Measurements from ENCODE around the gene TECPR1.

The TECPR1 gene

GRCh38 chr7:98191668-98192431, 60.2 kb downstream of the TECPR1 start:
- POLR2A ChIA-PET (ENCODE audit: low non-redundant PET), result no interaction called here
- TF ChIP-seq CTCF (conservative IDR thresholded peaks at IDR 0.05; ENCODE audit: low read depth), result no peak
- H3K27ac ChIP-seq, result no peak overlapping the region
- no peak for DNase-seq (ENCODE audit: low spot score)
- CTCF ChIA-PET, result interaction anchor here (0.6 to 1.2 kb wide), 2 partner anchors 23 to 26 kb away, joined by 3 to 4 read pairs; no protein-coding TSS in a partner anchor

- no peak overlapping the region for H3K27ac ChIP-seq
- no peak for TF ChIP-seq CTCF (conservative IDR thresholded peaks at IDR 0.05; ENCODE audit: low read depth)
- ChIA-PET POLR2A (ENCODE audit: low non-redundant PET) (no interaction called here), CTCF (interaction anchor here (0.6 kb wide), 1 partner anchor 696 kb away, joined by 3 read pairs; no protein-coding TSS in a partner anchor)
- DNase-seq (ENCODE audit: low spot score), result no peak
Observed at GRCh38 chr7:98189559-98189958, 62.5 kb downstream of the TECPR1 start.

- TF ChIP-seq CTCF (conservative IDR thresholded peaks at IDR 0.05; ENCODE audit: low read depth), result no peak
- ChIA-PET CTCF (interaction anchor here (0.7 kb wide), 1 partner anchor 19 kb away, joined by 3 read pairs; no protein-coding TSS in a partner anchor), POLR2A (ENCODE audit: low non-redundant PET) (no interaction called here)
- DNase-seq (ENCODE audit: low spot score), result no peak
- no peak overlapping the region for H3K27ac ChIP-seq
Observed at GRCh38 chr7:98187138-98187502, 64.9 kb downstream of the TECPR1 start.

GRCh38 chr7:98186452-98187137, 65.4 kb downstream of the TECPR1 start:
- TF ChIP-seq CTCF (conservative IDR thresholded peaks at IDR 0.05; ENCODE audit: low read depth), result no peak
- ChIA-PET CTCF (interaction anchor here (0.7 kb wide), 1 partner anchor 19 kb away, joined by 3 read pairs; no protein-coding TSS in a partner anchor), POLR2A (ENCODE audit: low non-redundant PET) (no interaction called here)
- no peak for DNase-seq (ENCODE audit: low spot score)
- peak overlapping the region; percentile 19; the same call in 1 of the 2 replicates for H3K27ac ChIP-seq

GRCh38 chr7:98185101-98185500, 66.9 kb downstream of the TECPR1 start:
- ChIA-PET POLR2A (ENCODE audit: low non-redundant PET) (no interaction called here), CTCF (interaction anchor here (1.1 kb wide), 1 partner anchor 16 kb away, joined by 4 read pairs; no protein-coding TSS in a partner anchor)

More at GRCh38 chr7:98185101-98185500, 66.9 kb downstream of the TECPR1 start:
- no peak for DNase-seq (ENCODE audit: low spot score)
- TF ChIP-seq CTCF (conservative IDR thresholded peaks at IDR 0.05; ENCODE audit: low read depth), result no peak
- H3K27ac ChIP-seq, result no peak overlapping the region
